Fibroblast of skin of abdomen (primary cell): ENCODE results near the gene ZNF516.
"Not testable (repeated sequence)": the region's sequence is repeated elsewhere in the genome, so short reads cannot be mapped to it uniquely, and the experiment has no call there.

Source experiments
- DNase-seq: peaks from one replicate; pipeline ENCODE4 v3.0.0-alpha.2; 2013

The ZNF516 gene

DNA sequence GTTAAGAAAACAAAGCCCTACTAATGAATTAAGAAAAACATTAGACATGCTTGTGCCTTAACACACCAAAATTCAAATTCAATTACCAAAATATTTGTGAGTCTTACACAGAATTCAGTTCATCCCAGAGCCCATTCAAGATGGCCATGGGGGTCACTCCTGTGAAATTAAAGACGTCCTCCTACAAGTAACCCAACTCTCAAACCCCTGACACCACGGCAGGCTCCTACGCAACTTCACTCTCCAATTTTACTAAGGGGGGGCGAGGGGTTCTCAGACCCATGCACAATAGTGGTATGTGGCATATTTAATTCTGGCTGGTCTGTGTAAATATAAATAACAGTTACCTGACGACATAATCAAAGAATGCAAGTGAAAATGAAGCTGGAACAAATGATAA lies 5.0 kb downstream of the ZNF516 start:
- no peak for DNase-seq

GRCh38 chr18:76489081-76489480 lies 6.0 kb downstream of the ZNF516 start:
- no peak for DNase-seq

DNA sequence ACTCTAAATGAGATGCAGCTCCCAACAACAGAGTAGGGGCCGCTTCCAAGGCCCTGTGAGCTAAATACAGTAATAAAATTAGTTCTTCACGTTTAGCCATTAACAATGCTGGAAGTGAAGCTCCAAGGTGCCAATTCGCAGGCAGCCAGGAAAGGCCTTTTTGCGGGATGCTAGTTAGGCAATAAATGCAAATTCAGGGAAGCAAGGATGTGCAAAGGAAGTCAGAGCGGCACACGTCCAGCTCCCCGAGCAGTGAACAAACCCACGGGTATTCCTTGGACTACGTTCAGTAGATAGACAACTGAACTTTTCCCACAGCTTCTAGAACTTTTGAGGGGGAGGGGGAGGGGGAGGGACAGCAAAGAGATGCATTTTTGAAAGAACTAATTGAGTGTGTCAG lies 6.9 kb downstream of the ZNF516 start:
- peak; percentile 60 for DNase-seq

- DNase-seq = no peak
Observed at GRCh38 chr18:76487782-76488181, 7.3 kb downstream of the ZNF516 start.

DNA sequence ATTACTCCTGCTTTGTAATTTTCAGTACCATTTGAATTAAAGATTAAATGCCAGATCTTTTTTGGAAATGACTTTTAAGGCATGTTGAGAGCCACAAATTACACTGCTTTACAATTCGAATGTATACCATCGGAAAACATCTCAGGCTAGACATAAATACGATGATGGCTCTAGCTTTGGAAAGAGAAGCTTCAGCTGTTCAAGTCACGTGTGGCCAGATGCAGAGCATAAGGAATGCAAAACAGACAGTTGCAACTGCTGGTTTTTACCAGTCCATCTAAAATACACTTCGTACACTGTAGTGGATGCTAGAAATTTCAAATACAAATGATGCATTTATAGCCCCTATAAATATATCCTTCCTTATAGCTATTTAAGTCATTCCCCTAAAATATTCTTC lies 8.0 kb downstream of the ZNF516 start:
- DNase-seq = no peak

GRCh38 chr18:76486574-76486973 lies 8.5 kb downstream of the ZNF516 start:
- no peak for DNase-seq

DNA sequence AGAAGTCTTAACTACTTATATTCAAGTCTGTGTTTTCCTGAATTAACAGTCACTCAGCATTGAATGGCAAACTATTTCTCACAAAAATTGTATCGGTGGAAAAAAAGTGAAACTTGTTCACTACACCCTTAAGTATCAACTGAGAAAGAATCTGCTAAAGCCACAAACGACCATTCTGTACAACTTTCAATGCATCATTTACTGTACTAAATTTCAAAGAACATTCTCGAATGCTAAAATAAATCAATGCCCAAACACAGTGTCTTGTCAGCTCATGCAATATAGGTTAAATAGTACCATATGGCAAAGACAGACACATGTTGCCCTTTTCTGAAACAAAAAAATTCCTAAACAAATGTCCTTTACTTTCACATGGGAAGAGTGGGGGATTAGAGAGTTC lies 9.0 kb downstream of the ZNF516 start:
- peak; percentile 82 for DNase-seq

GRCh38 chr18:76484749-76485387 lies 10.2 kb downstream of the ZNF516 start:
- DNase-seq = no peak

- no peak for DNase-seq
Observed at GRCh38 chr18:76483780-76484179, 11.3 kb downstream of the ZNF516 start.

GRCh38 chr18:76482971-76483691 lies 11.9 kb downstream of the ZNF516 start:
- DNase-seq = no peak

GRCh38 chr18:76482267-76482666 lies 12.8 kb downstream of the ZNF516 start:
- DNase-seq = no peak

DNA sequence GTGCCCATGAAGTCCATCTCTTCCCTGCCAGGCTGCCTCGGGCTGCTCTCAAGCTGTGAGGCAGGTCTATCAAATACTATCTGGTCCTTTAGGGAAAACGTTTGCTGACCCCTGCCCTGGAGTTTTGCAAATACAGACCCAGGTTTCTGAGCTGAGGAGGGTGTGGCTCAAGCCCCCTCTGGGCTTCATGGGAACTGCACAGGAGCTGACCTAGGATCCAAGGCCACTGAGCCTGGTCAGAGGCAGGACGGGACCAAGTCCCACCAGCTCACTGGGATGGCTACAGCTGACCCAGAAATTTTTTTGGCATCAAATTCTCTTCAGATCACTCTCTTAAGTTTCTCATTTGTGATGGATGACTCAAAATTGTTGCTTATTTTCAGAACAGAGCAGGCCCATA lies 14.1 kb downstream of the ZNF516 start:
- DNase-seq = no peak

GRCh38 chr18:76479351-76480238 lies 15.4 kb downstream of the ZNF516 start:
- DNase-seq = no peak

DNA sequence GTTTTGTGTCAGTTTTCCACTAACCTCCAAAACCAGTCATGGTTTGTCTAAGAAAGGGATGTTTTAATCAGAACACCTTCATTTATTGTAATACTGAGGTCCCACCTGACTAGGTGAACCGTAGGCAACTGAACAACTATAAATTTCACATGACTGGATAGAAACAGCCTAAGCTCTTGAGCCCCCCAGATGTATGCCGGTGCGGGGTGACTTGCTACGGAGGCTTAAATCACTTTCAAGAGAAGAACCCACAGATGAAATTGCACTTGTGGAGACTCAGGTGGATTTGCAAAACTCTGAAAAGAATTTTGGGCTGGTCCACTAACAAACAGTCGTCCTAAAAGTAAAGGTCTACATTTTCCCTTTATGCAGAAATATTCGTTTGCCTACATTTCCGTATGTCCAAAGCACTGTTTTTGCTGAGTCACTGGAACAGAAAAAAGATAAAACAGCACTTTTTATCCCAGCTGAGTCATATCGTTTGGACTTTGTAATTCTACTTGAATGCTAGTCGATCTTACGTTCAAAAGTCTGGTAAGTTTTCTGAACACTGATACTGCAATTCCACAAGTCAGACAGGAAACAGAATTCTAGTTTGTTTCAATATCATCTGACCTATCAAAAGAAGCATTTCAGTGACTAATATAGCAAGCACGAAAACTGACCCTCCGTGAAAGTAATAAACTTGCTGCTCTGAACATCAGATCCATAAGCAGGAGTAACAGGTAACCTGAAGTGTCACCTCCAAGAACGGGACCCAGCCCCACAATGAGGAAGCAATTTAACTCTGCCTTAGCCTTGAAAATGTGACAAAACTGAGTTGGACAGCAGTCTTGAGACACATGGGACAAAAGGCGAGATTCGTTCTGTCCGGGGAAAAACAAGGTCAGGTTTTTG lies 18.1 kb downstream of the ZNF516 start:
- DNase-seq = peak; percentile 92

GRCh38 chr18:76475450-76476194 lies 19.4 kb downstream of the ZNF516 start:
- no peak for DNase-seq

- DNase-seq = no peak
Observed at GRCh38 chr18:76474824-76475223, 20.2 kb downstream of the ZNF516 start.

GRCh38 chr18:76473521-76473920 lies 21.5 kb downstream of the ZNF516 start:
- DNase-seq = not testable (repeated sequence)

DNA sequence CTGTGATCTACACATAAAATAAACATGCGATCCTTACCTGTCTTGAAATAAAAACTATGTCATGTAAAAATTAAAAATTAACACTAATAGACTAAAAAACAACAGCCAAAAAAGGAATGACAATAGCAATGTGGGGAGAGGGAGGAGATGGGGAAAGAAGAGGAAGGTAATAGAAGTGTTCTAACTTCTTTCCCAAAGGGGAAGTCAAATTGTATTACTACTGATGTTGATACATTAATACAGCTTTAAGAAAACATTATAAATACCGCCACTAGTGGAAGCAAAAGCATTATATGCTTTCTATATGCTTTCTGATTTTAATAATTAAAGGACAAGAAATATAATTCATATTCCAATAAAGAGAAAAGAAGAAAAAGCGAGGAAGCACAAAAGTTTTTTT lies 22.2 kb downstream of the ZNF516 start:
- no peak for DNase-seq

GRCh38 chr18:76471593-76471992 lies 23.4 kb downstream of the ZNF516 start:
- no peak for DNase-seq

DNA sequence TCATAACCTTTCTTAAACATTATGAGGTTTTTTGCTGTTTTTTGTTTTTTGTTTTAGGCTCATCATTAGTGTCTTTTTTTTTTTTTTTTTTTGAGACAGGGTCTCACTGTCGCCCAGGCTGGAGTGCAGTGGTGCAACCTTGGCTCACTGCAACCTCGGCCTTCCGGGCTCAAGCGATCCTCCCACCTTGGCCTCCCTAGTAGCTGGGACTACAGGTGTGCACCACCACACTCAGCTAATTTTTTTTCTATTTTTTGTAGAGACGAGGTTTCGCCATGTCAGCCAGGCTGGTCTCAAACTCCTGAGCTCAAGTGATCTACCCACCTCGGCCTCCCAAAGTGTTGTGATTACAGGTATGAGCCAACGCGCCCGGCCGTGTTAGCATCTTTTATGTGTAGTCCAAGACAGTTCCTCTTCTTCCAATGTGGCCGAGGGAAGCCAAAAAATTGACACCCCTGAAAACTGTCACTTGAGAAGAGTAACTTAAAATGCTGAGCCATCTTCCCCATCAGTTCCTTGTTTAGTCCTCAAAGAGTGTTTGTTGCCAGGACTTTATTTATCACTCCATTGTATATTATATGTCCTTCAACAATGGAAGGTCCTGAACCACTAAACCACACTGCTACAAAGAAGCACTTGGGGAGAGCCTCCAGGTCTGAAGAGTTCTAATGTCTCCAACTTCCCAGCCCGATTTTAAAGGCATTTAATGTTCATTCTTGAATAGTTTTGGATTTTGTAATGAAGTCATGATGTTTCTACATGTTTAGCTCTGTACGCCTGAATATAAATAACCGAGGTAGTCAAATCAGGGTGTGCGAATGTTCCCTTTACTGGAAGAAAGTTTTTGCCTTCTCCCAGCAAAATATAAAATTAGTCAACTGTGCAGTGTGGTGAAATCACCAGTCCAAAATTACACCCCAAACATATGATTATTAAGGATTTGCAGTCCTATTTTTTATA lies 26.4 kb downstream of the ZNF516 start:
- peak; percentile 79 for DNase-seq
